ENCODE data around the gene CPEB3.
"Not testable (repeated sequence)": the region's sequence is repeated elsewhere in the genome, so short reads cannot be mapped to it uniquely, and the experiment has no call there.

CPEB3 gene

DNA sequence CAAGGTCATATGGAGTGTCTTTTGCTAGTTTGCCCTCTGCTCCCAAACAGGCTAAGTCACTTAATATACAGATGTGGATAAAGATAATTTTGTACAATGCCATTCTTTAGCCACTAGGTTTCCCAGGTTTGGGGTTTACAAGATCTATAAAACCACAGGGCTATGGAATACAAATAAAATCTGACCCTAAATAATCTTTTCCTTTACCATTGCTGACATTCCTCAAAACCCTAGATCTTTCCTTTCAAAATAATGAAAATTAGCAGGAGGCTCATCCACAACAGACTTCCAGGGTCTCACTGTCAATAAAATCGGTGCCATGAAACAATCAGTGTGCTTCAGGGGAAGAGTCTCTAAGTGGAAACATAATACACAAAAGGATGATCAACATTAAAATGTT is 148.4 kb downstream of the CPEB3 start:
- no peak for DNase-seq (ENCODE audit: low read depth in 3 of 3)

DNA sequence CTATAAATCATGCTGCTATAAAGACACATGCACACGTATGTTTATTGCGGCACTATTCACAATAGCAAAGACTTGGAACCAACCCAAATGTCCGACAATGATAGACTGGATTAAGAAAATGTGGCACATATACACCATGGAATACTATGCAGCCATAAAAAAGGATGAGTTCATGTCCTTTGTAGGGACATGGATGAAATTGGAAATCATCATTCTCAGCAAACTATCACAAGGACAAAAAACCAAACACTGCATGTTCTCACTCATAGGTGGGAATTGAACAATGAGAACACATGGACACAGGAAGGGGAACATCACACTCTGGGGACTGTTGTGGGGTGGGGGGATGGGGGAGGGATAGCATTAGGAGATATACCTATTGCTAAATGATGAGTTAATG is 149.7 kb downstream of the CPEB3 start:
- not testable (repeated sequence) for DNase-seq (ENCODE audit: low read depth in 3 of 3)

DNA sequence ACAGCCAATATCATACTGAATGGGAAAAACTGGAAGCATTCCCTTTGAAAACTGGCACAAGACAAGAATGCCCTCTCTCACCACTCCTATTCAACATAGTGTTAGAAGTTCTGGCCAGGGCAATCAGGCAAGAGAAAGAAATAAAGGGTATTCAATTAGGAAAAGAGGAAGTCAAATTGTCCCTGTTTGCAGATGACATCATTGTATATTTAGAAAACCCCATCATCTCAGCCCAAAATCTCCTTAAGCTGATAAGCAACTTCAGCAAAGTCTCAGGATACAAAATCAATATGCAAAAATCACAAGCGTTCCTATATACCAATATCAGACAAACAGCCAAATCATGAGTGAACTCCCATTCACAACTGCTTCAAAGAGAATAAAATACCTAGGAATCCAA is 156.8 kb downstream of the CPEB3 start:
- not testable (repeated sequence) for DNase-seq (ENCODE audit: low read depth in 3 of 3)

DNA sequence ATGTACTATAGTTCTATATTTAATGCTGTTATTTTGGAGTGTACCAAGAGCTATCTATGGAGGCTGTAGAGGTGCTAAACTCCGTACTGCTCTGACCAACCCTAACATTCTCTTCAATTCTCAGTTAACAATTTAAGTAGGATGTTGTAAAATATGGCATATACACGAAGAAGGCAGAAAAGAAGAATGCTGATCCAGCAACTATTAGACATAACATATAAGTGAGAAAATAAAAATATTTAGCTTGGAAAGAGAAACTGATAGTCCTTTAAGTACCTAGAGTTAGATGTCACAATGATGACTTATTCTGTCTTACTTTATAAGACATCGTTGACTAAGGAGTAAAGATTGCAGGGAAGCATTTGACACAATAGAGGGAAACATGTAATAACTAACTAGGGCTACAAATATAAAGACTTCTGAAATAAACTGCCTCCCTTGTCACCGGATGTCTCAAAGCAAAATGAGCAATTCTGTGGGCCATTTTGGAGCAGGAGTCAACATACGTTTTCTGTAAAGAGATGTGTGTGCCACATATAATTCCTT is 159.5 kb downstream of the CPEB3 start:
- DNase-seq (ENCODE audit: low read depth in 3 of 3): no peak

DNA sequence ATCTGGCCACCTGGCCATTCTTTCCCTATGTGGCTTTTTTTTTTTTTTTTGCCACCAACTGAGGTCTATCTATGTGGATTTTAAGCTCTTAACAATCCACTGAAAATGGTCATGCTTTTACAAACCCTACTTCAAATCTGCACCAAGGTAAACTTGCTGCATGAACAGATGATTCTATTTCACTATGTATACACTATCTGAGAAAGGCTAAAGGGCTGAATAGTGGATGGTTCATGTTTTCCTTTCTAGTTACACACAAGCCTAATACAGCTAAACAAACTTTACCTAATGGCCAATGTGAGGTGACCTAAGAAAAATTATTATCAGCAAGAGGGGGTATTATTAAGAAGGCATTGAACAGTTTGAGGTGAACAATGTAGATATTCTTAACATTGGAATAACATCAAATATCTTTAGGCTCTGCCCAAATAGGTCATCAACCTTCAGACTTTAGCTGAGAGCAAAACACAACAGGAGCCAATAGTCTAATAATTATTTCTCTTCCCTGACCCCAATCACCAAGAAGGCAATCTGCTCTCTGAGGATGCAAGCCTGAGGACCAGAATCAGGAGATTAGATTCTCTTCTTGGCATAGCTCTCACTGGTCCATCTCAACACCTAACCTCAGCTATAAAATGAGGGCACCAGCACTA is 160.1 kb downstream of the CPEB3 start:
- DNase-seq (ENCODE audit: low read depth in 3 of 3): no peak

DNA sequence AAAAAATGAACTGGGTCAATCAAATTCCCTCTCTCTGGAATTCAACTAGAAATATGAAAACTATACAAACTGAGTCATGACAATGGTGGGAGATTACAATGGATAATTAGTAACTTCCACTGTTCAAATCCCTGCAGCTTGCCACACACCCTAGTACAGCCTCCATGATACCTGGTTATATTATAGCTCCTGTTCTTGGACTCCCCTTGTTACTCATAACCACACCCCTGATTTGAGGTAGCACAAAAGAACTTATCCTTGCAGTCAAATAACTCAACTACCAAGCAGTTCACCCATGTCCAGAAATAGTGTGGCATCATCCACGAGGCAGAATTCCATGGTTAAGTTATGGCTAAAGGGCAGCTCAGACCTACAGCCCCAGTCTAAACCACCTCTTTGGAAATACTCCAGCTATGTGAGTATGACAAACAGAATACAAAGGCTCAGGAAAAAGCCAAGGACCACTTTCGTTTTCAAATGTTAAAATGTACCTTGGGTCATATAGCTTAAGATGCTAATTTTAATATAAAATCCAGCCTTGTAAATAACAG is 164.7 kb downstream of the CPEB3 start:
- no peak for DNase-seq (ENCODE audit: low read depth in 3 of 3)

DNA sequence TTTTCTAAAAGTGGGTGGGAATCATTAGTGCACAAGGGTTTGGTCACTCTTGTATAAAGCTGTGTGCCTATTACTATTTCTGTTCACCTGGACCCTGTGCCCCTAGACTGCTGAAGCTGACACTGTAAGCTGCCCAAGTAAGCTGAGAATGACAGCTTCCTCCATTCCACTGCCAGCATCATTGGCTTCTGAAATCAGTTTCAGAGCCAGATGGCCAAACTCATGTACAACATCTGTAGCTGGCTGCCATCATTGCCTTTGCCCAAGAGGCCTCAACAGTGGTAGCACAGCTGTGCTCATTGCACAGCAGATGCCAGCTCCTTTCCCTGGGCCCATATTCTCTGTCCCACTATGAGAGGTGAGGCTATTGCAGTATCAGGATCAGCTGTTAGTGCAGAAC is 165.7 kb downstream of the CPEB3 start:
- DNase-seq (ENCODE audit: low read depth in 3 of 3): no peak

DNA sequence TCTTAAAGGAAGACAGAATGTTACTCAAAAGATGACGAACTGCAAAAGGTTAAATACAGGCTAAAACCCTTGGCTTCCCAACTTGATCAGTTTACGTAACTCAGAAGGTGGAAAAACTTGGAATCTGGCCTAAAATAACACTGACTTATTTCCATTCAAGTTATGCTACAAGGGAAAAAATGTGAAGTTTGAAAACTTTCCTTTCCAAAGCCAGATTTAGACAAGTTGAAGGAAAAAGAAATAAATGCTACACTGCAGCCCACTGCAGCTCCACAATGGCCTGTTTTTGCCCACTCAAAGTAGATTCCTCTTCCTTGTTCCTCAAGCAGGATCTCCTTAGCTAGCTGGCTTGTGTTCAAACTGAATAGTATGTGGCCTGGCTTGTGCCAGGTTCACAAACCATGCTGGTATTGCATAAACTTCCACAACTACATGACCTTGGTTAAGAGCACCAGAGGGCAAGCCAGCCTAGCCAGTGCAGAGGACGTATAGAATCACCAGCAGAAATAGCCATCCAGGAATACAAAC is 166.2 kb downstream of the CPEB3 start:
- DNase-seq (ENCODE audit: low read depth in 3 of 3): no peak

DNA sequence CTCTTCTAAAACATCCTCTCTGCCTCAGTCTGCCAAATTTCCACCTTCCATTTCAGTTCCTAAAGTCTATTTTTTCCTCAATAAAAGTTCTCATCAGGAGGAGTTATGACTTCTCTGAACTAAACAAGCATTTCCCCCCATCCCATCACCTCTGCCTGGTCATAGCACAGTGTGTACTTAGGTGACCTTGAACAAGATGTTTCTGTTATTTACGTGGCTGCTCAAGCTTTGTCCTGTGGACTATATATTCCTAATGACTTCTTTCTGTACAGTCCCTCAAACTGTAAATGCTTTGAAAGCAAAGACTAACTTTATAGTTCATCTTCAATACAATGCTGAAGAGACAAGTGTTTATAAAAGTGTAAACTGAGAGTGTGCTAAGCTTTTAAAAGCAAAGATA is 166.9 kb downstream of the CPEB3 start:
- DNase-seq (ENCODE audit: low read depth in 3 of 3): no peak

DNA sequence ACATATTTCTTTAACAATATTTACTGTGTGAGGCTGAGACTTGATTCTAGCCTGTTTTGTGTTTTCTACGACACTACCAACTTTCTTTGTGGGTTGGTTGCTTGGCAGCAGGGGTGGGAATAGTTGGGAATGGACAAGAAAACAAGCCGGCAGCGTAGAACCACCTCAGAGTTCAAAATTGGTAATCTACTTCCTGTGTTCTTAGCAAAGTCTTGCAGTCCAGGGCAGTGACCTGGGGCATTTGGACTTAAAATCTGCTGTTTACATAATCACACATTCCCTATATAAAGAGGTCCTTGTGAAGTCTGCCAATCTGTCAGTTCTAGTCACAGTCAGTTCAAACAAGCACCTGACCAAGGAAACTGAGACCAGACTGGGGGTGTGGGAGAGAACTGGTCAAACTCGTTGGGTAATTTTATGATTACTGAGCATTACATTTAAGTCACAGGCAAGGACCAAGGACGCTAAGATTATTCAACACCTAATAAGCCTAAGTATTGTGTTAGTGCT is 167.9 kb downstream of the CPEB3 start:
- no peak for DNase-seq (ENCODE audit: low read depth in 3 of 3)

DNA sequence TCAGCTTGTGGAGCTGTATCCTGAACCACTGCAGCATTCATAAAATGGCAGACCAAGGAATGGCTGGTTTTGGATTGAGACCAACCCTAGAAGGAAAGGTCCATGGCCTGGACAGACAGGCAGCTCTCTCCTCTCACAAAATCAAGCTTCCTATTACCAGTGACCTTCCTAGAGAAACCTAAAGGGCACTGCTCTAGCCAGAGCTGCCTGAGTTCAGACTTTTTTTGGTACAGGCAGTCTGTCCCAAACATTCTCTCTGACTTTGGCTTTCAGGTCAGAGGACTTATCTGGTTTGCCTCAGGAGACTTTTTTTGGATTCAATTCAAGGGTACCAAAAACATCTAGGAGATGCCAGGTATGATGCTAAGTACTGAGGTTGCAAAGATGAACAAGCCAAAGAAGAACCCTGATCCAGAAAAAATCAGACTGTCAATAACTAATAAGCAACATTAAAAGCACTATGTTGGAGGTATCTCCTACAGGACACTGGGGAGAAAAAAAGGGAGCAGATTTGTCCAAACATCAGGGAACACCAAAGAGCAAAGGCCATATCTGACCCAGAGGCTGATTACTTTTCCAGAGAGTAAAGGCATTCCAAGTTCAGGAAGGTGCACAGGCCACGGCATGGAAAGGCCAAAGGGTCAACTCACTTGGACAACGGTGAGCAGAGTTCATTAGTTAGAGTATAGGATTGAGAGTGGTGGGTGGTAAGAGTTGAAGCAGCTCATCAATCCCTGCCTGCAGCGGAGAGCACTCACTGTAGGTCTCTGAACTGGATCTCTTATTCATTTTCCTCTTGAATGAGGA is 169.0 kb downstream of the CPEB3 start:
- DNase-seq (ENCODE audit: low read depth in 3 of 3): no peak

DNA sequence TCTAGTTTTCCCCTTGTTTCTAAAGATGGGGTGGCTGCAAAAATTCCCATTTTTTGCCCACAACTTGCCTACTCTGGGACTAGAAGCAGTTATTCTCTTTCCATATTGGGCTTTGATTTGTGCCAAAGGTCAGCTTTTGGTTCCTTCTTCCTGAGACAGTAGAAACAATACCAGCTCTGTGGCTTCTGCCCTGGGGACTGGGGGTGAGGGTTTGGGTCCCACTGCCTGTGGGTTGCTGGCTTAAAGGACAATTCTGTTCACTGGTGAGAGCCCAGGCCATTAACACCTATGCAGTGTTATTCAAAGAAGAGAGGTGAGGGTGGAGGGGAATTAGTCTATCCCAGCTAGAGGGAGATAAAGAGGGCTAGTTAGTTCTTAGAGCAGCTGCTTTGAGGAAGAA is 171.5 kb downstream of the CPEB3 start:
- DNase-seq (ENCODE audit: low read depth in 3 of 3): no peak

DNA sequence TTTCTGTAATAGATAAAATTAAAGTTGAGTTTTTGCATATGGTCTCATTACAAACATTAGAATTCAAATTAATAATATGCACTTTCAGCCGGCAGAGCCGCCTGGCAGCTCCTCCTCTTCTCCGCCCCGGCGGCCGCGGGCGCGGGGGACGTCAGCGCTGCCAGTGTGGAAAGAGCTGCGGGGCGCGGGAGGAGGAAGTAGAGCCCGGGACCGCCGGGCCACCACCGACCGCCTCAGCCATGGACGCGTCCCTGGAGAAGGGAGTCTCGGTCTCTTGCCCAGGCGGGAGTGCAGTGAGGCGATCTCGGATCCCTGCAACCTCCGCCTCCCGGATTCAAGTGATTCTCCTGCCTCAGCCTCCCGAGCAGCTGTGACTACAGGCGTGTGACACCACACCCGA is 176.0 kb downstream of the CPEB3 start:
- not testable (repeated sequence) for DNase-seq (ENCODE audit: low read depth in 3 of 3)

DNA sequence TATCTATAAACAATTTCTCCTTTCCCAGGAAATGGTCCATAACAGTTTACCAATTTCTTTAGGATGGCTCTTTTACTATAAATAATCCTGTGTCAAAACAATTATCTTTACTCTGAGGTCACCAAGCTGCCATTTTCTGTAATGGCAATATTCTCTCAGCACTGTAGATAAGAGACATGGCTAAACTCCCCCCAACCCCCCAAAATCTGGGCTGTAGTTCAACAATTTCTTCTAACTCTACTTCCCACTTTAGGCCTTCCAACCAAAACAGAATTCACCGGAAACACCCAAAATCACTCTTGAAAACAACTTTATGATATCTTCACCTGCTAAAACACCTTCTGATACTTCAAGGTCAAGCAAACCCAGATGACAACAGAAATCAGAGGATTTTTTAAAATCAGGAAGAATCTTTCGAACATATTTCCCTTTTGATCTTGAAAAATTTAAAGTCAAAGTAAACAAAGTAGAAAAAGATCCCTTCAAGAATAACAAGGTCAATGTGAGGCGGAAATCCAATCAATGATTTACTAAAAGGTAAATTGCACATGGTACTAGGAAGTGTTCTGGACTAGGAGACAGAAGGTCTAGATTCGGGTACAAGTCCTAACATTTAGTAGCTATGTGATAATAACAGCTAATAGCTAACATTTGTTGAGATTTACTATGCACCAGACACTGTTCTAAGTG is 176.8 kb downstream of the CPEB3 start:
- no peak for DNase-seq (ENCODE audit: low read depth in 3 of 3)

DNA sequence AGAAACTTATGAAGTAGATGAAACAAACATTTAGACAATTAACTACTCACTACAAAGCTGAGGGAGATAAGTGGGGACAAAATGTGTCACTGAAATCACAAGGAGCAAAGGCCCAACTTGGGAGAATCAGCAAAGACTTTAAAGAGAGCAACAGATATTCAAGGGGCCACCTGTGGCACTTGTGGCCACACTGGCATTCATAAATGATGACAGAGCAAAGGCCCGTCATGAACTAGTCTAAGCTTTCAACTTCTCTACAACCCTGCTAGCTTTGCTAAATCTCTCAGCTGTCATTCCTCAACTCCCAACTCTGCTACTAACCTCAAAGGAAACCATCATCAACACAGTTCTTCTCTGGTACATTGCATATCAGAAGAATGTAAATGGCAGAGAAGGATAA is 178.4 kb downstream of the CPEB3 start:
- no peak for DNase-seq (ENCODE audit: low read depth in 3 of 3)

DNA sequence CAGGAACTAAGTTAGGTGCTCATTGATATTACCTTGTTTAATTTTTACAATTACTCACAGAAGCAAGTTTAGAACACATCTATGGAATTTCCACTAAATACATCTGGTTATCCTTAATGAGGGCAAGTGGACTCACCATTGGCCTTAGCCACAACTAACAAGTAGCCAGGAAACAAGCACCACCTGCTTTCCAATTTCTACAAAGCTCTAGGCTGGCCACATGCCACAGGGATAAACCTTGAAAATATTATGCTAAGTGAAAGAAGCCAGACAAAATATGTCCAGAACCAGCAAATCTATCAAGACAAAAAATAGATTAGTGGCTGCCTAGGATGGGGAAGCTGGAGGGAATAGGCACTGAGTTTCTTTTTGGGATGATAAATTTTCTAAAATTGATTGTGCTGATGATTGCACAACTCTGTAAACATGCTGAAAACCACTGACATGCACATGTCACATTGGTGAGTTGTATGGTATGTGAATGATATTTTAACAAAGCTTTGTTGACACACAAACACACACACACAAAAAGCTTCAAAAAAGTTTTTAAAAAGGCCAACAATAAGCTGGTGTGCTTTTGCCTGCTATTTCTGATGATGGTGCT is 179.4 kb downstream of the CPEB3 start:
- no peak for DNase-seq (ENCODE audit: low read depth in 3 of 3)

DNA sequence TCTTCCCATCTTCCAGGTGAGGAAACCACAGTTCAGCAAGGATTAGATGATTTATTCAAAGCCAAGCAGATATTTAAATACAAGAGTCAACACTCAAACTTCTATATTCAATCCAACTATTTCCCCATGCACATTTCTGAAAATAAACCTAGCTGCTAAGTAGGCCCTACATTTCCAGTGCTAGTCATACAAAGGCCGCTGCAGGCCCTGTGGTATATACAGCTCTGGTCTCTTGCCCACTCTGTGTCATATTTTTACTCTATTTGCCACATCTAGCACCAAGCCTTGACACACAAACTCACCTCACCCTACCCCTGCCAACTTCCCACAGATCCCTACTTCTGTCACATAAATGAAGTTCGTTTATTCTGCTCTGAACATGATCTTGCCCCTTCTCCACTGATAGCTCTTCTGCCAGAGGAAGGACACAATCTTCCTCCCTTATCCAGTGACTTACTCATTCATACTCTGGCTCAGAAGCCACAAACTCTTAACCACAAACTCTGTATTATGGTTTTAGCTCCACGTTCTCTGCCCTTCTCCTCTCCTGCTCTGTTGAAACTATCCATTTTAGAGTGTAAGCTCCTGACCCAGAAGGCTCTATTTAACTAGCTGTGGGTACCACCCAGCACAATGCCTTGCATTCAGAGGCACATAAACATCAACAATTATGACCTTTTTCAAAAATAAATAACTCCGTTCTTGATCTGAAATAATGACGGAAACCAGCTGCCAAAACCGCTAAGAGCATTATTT is 180.7 kb downstream of the CPEB3 start:
- no peak for DNase-seq (ENCODE audit: low read depth in 3 of 3)

DNA sequence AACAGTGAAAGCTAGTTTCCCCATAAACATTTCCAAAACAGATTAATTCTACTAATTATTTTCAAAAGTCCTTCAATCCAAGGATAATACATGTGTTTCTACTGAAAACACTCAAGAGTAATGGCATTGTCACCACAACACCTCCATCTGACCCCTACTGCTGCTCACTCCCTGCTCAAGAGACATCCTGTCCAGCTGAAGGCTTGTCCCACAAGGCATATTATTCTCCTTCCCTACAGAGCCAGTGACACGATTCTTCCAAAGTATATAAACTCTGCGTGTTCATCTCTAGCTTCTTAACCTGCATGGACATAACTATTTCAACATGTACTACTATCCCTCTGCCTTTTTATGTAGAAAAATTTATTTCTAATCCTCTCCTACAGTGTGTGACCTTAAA is 182.1 kb downstream of the CPEB3 start:
- no peak for DNase-seq (ENCODE audit: low read depth in 3 of 3)

DNA sequence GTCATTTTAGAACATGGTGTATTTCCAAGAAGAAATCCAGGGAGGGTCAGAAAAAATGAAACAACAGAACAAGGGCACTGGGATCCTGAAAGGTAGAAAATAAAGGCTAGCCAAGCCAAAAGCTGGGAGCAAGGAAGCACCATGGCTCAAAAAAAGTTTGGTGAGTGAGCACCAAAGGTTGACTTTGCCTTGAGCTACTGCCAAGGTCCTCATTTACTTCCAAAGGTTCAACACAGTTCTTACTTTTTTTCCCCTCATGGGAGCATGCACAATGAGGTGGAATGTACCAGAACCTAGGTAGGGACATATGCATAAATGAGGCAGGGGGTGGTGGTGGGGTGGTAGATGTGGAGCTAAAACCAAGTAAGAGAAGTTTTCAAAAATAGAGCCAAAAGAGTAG is 182.8 kb downstream of the CPEB3 start:
- DNase-seq (ENCODE audit: low read depth in 3 of 3): no peak

DNA sequence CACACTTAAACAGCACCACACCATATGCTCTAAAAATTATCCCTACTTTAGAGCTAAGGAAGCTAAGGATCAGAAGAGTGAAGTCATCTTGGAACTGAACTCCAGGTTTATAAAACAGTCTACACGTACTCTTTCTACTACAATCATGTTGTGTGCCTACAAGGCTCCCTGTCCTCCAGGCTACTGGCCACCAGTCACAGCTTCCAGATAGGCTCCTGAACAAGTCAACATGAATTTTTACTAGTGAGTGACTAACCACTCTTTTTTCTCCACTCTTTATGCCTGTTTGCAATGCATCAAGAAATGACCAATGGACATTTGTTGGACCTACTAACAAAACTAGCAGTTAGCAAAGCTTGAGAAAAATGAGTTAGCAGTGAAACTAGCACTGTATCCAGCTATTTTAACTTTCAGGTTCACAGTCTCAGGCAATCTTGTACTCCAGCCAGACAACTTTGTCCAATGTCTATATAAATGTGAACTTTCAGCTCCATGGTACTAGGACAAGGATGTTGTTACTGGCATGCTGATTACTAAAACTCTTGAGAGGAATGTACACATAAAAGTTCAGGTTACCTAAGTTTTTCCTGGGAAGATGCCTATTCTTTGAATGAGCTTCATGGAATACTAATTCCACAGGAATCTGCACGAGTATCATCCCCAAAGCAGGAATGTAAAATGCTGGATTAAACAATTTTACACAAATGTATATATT is 187.3 kb downstream of the CPEB3 start:
- no peak for DNase-seq (ENCODE audit: low read depth in 3 of 3)

All from stimulated activated CD4-positive, alpha-beta T cell treated with anti-CD3 and anti-CD28 coated beads, TNF-alpha, amount 100 ng/mL, for 24 hours (primary cell).